K562 (cell line): ENCODE measurements around the gene HOOK1. TPM values are rescaled to one million over a fixed set of nuclear protein-coding genes. Genes with fewer than 3 reads are reported as not detected.

ENCODE experiments used
- ATAC-seq: fragments of 200-7000 bp; cut with Tn5 transposase; 3 replicates; pipeline ENCODE4 v1.9.1; 2020; ENCODE audit warnings: moderate library complexity
- BruUV-seq: library from RNA; stranded (reverse); fragments of 400-500 nt; replicated peaks from 2 replicates; lab custom pipeline; 2021; lab: Mats Ljungman, UMichigan
- CTCF ChIA-PET: fragments of 300-600 bp; formaldehyde crosslinking; extraction: SDS; loops from one replicate; lab custom pipeline; 2021; ENCODE audit warnings: low intra/inter-chr PET ratio; lab: Yijun Ruan, JAX
- POLR2A ChIA-PET: fragments of 300-600, 350-650 bp; sonication (Branson Sonifier 250); formaldehyde crosslinking; extraction: SDS; loops from one replicate; lab custom pipeline; 2021; ENCODE audit warnings: antibody characterized with exemption, inconsistent platforms; lab: Yijun Ruan, JAX
- DNase-seq, 4 experiments: peaks; one replicate each; pipeline versions ENCODE4 v3.0.0 to v3.0.0-alpha.2; 2011 to 2018; ENCODE audit warnings: low spot score in 3 of 4, mixed read lengths in 3 of 4; ENCODE audit errors: extremely low read depth in 1 of 4
- FAIRE-seq: peaks from 2 replicates; lab custom pipeline; 2011; peaks lifted over from hg19 to GRCh38; lab: Jason Lieb, UNC
- H2AFZ ChIP-seq: 2 replicates; pipeline ENCODE4 v1.6.0; 2011; ENCODE audit warnings: low read depth, low read length, control low read depth, inconsistent platforms
- H3K27ac ChIP-seq: fragments of 200-600 bp; 3 replicates; pipeline ENCODE4 v1.8.0; 2011; ENCODE audit warnings: low read depth, mild to moderate bottlenecking, control low read depth, inconsistent platforms, low read length, moderate library complexity, mixed read lengths; ENCODE audit errors: extremely low read depth
- H3K27me3 ChIP-seq, 2 experiments: fragments of 300-600 bp in 1 of 2; 2 replicates in 1 of 2; 3 replicates in 1 of 2; pipeline versions ENCODE4 v1.6.0 to v1.8.0; 2011; ENCODE audit warnings: inconsistent platforms in 2 of 2, low read length in 2 of 2, mild to moderate bottlenecking in 1 of 2, mixed read lengths in 1 of 2, moderate library complexity in 1 of 2; ENCODE audit not compliant: control insufficient read depth in 2 of 2, insufficient read depth in 2 of 2
- H3K36me3 ChIP-seq: fragments of 300-600 bp; 3 replicates; pipeline ENCODE4 v1.8.0; 2011; ENCODE audit warnings: mild to moderate bottlenecking, low read length, inconsistent platforms; ENCODE audit not compliant: control insufficient read depth, insufficient read depth
- H3K4me1 ChIP-seq, 2 experiments: fragments of 200-600 bp in 1 of 2; replicated peaks in 1 of 2; 2 replicates in 1 of 2; 3 replicates in 1 of 2; pipeline versions ENCODE4 v1.5.1 to v1.8.0; 2011; ENCODE audit warnings: inconsistent platforms in 2 of 2, low read length in 2 of 2, mild to moderate bottlenecking in 1 of 2, mixed read lengths in 1 of 2, moderate library complexity in 1 of 2; ENCODE audit not compliant: control insufficient read depth in 2 of 2, insufficient read depth in 2 of 2
- H3K4me2 ChIP-seq: 2 replicates; pipeline ENCODE4 v1.6.1; 2011; ENCODE audit warnings: low read length, control low read depth, inconsistent platforms, mixed read lengths; ENCODE audit not compliant: insufficient read depth
- H3K4me3 ChIP-seq: fragments of 200-600 bp; sonication (generic), shearing (Covaris generic); 2 replicates; pipeline ENCODE4 v1.5.1; 2016; ENCODE audit warnings: control low read depth, inconsistent platforms
- H3K79me2 ChIP-seq: fragments of 200-600 bp; 3 replicates; pipeline ENCODE4 v1.8.0; 2011; ENCODE audit warnings: low read length, inconsistent platforms; ENCODE audit not compliant: control insufficient read depth, insufficient read depth
- H3K9ac ChIP-seq, 2 experiments: 2 replicates each; pipeline versions ENCODE4 v1.6.0 to v1.6.1; 2011; ENCODE audit warnings: low read depth in 2 of 2, low read length in 2 of 2, control low read depth in 1 of 2, inconsistent platforms in 1 of 2, mild to moderate bottlenecking in 1 of 2, mixed read lengths in 1 of 2; ENCODE audit not compliant: insufficient read depth in 1 of 2
- H3K9me1 ChIP-seq: one replicate; pipeline ENCODE4 v1.6.0; 2011; ENCODE audit warnings: inconsistent platforms, mild to moderate bottlenecking, low read length, moderate library complexity; ENCODE audit not compliant: control insufficient read depth, insufficient read depth
- H3K9me3 ChIP-seq: replicated peaks from 2 replicates; pipeline ENCODE4 v1.5.1; 2011; ENCODE audit warnings: low read depth, low read length, inconsistent platforms; ENCODE audit not compliant: control insufficient read depth, insufficient read depth
- H4K20me1 ChIP-seq: replicated peaks from 2 replicates; pipeline ENCODE4 v1.6.1; 2011; ENCODE audit warnings: low read length, inconsistent platforms, mixed read lengths; ENCODE audit not compliant: control insufficient read depth, insufficient read depth
- DMBX1 ChIP-seq: fragments of 250-450 bp; sonication (Bioruptor Pico); IDR thresholded peaks from 2 replicates; pipeline ENCODE4 v1.8.0; 2022; ENCODE audit warnings: inconsistent platforms, mild to moderate bottlenecking, moderate library complexity, borderline replicate concordance
- EP400 ChIP-seq: fragments of 450-650 bp; IDR thresholded peaks from 2 replicates; pipeline ENCODE4 v1.6.1; 2017; ENCODE audit warnings: antibody characterized with exemption, mild to moderate bottlenecking, moderate library complexity
- HCFC1 ChIP-seq: IDR thresholded peaks from 2 replicates; pipeline ENCODE4 v1.6.1; 2012; ENCODE audit warnings: low read depth, low read length, improper control_type of control experiment
- KLF10 ChIP-seq: fragments of 250-450 bp; sonication (Bioruptor Pico); IDR thresholded peaks from 2 replicates; pipeline ENCODE4 v1.6.1; 2021; ENCODE audit warnings: matching md5 sums
- ZFP1 ChIP-seq: fragments of 450-650 bp; formaldehyde crosslinking; IDR thresholded peaks from 2 replicates; pipeline ENCODE4 v1.4.0; 2020; ENCODE audit warnings: mild to moderate bottlenecking, mixed read lengths
- ZNF395 ChIP-seq: fragments of 200-800 bp; sonication (Bioruptor generic); IDR thresholded peaks from 2 replicates; pipeline ENCODE4 v1.6.1; 2017; ENCODE audit warnings: missing genetic modification characterization, missing compliant biosample characterization
- WGBS: fragments of 100-300 bp; shearing (Covaris generic); methylation state at CpG from one replicate; pipeline ENCODE4 v1.1.6; 2016; ENCODE audit warnings: low coverage, mixed read lengths; ENCODE audit not compliant: insufficient coverage; ENCODE audit errors: missing lambda C conversion rate; 5-methylcytosine and 5-hydroxymethylcytosine counted together
- in situ Hi-C: fragments of 300-500 bp; cut with MboI; formaldehyde crosslinking; loops from 4 replicates; pipeline ENCODE4 v1.15.0; 2018; ENCODE audit warnings: inconsistent platforms, mixed read lengths
- intact Hi-C: fragments of 100-400 bp; cut with micrococcal nuclease; formaldehyde crosslinking; loops from 2 replicates; pipeline ENCODE4 v1.14.2; 2022
- polyA plus RNA-seq, 8 experiments: library from polyadenylated mRNA; depleted of rRNA in 4 of 8; stranded (reverse) in 5 of 8; unstranded in 3 of 8; fragments of >200 nt; fragmentation: Nextera tagmentation in 2 of 8; fragmentation: Illumina TruSeq in 1 of 8; extraction: Ambion mirVana in 2 of 8; extraction: Trizol in 1 of 8; gene quantifications; 2 replicates each; pipeline versions ENCODE4 v1.2.1 to v1.2.3, GENCODE V29; 2011 to 2014; ENCODE audit warnings: inconsistent platforms in 1 of 8, missing spikeins in 1 of 8
- total RNA-seq, 7 experiments: library from RNA; depleted of rRNA in 6 of 7; stranded (reverse); fragments of >200 nt in 6 of 7; fragmentation: Illumina TruSeq in 2 of 7; extraction: Trizol in 2 of 7; gene quantifications; 2 replicates each; pipeline versions ENCODE4 v1.2.1 to v1.2.3, GENCODE V29; 2011 to 2021; ENCODE audit warnings: low replicate concordance in 1 of 7
- TF ChIP-seq, protein P1 (sequence below): sonication (generic); formaldehyde crosslinking; IDR thresholded peaks from 2 replicates; pipeline ENCODE4 v1.8.1; 2023; ENCODE audit warnings: mild to moderate bottlenecking, missing genetic modification reagents, moderate library complexity

The HOOK1 gene
- total and polyA plus RNA-seq, 9 of the 15 experiments (the other 6 are each of a cell fraction or from before 2014, with no cell fraction given), result 0.11 to 0.18 TPM; not detected in 7

GRCh38 chr1:59769736-59770095, 45.0 kb upstream of the HOOK1 start:
- H3K9me3 ChIP-seq, result no peaks in the 10 kb centered on the region
- no peaks in the 10 kb centered on the region for H4K20me1 ChIP-seq
- no peak overlapping the region for H3K27ac ChIP-seq
- H3K4me2 ChIP-seq, result no peak overlapping the region
- CTCF ChIA-PET, result no interaction called here
- BruUV-seq, result no TSS peak
- intact Hi-C loops (no loop called here), in situ Hi-C loops (loop anchor here (10.0 to 25.0 kb wide), 2 partner anchors 1025 to 1257 kb away; no protein-coding TSS in a partner anchor)
- FAIRE-seq, result no peak
- no peak for TF ChIP-seq ZFP1 (CRISPR knock-in tag)
- TF ChIP-seq, protein P1, sequence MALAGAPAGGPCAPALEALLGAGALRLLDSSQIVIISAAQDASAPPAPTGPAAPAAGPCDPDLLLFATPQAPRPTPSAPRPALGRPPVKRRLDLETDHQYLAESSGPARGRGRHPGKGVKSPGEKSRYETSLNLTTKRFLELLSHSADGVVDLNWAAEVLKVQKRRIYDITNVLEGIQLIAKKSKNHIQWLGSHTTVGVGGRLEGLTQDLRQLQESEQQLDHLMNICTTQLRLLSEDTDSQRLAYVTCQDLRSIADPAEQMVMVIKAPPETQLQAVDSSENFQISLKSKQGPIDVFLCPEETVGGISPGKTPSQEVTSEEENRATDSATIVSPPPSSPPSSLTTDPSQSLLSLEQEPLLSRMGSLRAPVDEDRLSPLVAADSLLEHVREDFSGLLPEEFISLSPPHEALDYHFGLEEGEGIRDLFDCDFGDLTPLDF (CRISPR knock-in tag), result no peak
- TF ChIP-seq HCFC1, result no peak
- no peak for TF ChIP-seq EP400
- no peak for TF ChIP-seq DMBX1 (CRISPR knock-in tag)
- no peak for TF ChIP-seq KLF10 (CRISPR knock-in tag)
- no peak for TF ChIP-seq ZNF395
- H3K9ac ChIP-seq, result no peak overlapping the region
- no peaks in the 10 kb centered on the region for H3K79me2 ChIP-seq
- H3K27me3 ChIP-seq, result peaks cover 3 to 9% of the 10 kb centered on the region in 2 experiments; a peak in 2 of 5 replicates
- H2AFZ ChIP-seq, result no peak overlapping the region
- H3K4me3 ChIP-seq, result no peak overlapping the region
- peaks cover 0 to 7% of the 10 kb centered on the region in 2 experiments; a peak in 1 of 5 replicates for H3K4me1 ChIP-seq
- no peak for ATAC-seq
- no peaks in the 10 kb centered on the region for H3K36me3 ChIP-seq
- H3K9me1 ChIP-seq, result no peaks in the 10 kb centered on the region
- DNase-seq, result no peak
- WGBS, result 4% methylated on average over 4 of the region's 4 CpGs
- POLR2A ChIA-PET, result no interaction called here
